Colon (tissue), 2 donors: ENCODE measurements around the gene MPDU1.

Source experiments
- FAIRE-seq: peaks from 2 replicates; lab custom pipeline; 2012; peaks lifted over from hg19 to GRCh38; lab: Jason Lieb, UNC
- donor health status: control.
- donor health status: control.

The MPDU1 gene

DNA sequence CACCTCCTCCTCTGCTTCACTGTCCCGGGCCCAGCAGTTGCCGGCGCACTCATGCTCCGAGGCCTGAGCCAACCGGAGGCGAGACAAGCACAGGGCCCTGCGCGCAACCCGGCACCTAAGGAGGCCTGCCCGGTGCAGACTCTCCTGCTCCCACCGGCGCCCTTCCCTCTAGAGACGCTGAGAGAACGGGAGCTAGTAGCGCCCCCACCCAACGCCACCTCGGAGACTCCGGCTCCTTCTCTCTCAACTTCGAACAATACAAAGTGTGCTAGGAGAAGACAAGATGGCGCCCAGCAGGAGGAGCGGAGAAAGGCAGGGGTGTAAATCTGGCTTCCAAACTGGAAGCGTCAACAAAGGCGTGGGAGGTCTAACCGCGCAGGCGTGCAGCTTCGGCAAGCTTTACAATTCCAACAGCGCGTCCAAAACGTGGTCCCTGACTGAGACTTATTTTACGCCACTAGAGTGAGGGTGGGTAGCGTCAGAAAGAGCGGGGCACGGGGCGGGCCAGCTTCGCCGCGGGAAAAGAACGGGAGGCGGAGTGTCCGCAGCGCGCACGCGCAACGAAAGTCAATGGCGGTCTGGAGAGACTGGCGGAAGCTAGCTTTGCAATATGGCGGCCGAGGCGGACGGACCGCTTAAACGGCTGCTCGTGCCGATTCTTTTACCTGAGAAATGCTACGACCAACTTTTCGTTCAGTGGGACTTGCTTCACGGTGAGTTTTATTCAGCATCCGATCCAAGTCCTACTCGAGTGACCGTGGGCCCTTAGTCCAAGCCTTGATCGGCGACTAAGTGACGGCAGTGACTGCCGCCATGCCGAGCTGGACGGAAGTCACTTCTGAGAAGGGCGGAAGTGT, at the start of gene MPDU1:
TSS of gene MPDU1 (plus strand) at position 600 of the 857 bp plus-strand sequence. CDS start at position 611, 11 bp downstream.
- peak; percentile 65 for FAIRE-seq

DNA sequence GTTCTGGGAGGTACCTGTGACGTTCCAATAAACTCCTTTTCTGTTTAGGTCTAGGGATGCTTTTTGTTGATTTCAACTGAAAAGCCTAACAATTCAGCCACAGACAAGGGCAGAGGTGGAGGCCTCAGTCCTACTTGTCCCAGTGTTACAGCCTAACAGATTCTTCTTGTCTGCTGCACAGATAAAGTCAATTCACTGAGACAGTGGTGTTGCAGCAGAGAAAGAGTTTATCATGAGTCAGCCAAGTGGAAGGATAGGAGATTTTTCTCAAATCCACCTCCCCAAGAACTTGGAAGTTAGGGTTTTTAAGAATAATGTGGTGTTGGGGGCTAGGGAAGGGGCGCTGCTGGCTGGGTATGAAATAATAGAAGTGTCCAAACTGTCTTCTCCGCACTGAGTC, 45.6 kb upstream of the MPDU1 start:
- no peak for FAIRE-seq

- FAIRE-seq: no peak
Measured at GRCh38 chr17:7538891-7539545, 44.6 kb upstream of the MPDU1 start.

DNA sequence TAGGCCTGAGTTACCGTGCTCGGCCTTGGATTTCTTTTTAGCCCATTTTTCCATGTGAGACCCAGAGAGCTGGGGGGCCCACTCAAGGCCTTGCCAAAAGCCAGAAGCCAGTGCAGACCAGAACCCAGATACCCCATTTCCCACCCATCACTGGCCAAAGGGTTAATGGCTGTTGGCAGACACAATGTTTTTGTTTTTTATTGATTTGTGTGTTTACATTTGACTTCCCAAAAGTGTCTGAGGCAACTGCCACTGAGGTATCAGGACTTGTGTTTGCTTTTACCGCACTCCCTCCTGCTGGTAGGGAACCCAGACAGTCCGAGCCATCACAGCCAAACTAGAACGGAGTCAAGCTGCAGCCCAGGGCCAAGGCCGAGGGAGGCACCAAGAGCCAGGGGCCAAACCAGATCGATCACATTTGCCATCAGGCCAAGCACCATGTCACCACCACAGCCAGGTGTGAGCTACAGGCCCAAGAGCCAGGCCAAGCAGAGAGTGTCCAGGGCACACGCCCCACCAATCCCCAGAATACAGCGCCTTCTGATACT, 42.5 kb upstream of the MPDU1 start:
- no peak for FAIRE-seq

DNA sequence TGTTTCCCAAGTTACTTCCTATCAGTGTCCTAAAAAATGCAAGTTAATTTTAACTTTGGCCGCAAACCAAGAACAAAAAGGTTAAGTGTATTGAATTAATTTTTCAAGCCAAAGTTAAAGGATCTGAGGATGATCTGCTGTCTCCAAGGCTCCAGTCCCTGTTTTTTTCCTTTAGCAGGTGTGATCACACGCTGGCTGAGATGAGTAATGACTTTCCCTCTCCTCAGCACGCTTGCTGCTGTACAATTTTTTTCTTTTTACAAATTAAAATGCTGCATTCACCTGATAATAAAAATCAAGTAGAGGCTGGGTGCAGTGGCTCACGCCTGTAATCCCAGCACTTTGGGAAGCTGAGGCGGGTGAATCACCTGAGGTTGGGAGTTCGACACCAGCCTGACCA, 38.7 kb upstream of the MPDU1 start:
- no peak for FAIRE-seq

- no peak for FAIRE-seq
Measured at GRCh38 chr17:7548585-7549400, 34.9 kb upstream of the MPDU1 start, which contains the start of gene TNFSF12. Gene TNFSF12, plus strand, starts transcription at chr17:7549058. Its CDS starts 96 bp downstream, at chr17:7549154.

DNA sequence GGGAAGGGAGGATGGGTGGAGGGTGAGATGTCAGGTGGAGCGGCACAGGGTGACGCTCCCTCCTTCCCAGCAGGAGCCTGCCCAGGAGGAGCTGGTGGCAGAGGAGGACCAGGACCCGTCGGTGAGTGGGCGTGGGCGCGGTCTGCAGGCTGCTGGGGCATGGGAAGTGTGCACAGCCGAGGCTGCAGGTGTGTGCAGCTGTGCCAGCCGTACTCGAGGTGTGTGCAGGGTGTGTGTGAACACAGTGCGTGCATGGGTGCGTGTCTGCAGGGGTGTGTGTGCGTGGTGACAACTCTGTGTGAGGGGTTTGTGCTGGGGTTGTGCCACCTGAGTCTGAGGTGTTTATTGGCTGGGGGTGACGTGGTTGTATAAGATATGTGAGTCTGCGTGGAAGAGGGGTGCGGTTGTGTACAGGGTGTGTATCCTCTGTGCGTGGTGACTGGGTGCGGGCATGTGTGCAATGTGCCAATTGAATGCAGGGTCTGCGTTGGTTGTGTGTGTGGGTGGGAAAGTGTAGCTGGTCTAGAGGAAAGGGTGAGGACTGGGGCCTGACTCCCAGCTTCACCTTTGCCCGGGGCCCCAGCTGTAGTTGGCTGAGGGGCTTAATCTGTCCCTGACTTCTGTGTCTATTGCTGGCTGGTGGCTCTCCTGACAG, 34.1 kb upstream of the MPDU1 start:
- no peak for FAIRE-seq

DNA sequence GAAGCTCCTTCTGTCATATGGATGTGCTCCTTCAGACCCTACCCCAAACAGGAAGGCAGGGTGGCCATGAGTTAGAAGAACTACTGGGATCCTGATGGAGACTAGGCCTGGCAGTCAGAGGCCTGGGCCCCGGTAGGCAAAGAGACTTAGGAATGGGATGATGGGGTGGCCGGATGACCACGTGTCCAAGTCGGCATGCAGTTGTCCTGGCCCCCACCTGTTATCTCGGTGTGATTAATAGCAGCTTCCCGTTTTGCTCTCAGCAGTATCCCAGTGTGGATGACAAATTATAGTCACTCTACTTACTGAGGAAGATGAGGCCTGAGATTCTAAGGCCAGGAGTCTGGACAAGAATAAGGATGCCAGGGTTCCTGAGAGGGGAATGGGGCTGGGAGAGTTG, 33.3 kb upstream of the MPDU1 start:
- no peak for FAIRE-seq

DNA sequence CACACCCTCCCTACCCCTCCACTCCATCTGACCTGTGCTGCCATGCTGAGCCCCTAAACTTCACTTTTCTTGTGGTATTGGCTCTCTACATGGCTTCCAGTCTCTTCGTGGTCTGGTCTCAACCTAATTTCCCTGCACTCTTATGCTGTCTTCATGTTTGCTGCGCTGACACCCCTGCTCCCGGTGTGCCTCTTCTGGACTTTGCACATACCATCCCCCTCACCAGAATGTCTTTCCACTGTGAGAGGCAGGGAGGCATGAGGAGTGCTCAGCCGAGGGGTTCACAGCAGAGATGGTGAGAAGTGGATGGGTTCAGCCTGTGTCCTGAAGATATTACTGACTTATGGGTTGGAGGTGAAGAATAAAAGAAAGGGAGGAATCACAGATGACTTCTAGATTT, 32.3 kb upstream of the MPDU1 start:
- no peak for FAIRE-seq

DNA sequence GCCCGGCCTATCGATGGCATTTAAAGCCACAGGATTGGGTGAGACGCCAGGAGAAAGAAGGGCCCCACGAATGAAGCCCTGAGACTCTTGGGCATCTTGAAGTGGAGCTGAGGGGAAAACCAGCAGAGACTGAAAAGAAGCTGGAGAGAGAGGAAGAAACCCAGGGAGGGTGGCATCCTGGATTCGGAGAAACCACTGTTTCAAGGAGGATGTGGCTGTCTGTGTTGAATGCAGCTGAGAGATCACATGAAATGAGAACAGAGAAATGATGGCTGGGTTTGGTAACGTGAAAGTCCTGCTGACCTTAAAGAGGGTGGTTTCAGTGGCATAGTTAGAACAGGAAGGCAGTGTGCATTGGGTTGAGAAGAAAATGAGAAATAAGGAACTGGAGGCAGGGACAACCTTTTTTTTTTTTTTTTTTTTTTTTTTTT, 31.0 kb upstream of the MPDU1 start:
- FAIRE-seq: no peak

GRCh38 chr17:7553356-7553755, 30.3 kb upstream of the MPDU1 start:
- no peak for FAIRE-seq

- no peak for FAIRE-seq
Measured at GRCh38 chr17:7555320-7555948, 28.2 kb upstream of the MPDU1 start.

DNA sequence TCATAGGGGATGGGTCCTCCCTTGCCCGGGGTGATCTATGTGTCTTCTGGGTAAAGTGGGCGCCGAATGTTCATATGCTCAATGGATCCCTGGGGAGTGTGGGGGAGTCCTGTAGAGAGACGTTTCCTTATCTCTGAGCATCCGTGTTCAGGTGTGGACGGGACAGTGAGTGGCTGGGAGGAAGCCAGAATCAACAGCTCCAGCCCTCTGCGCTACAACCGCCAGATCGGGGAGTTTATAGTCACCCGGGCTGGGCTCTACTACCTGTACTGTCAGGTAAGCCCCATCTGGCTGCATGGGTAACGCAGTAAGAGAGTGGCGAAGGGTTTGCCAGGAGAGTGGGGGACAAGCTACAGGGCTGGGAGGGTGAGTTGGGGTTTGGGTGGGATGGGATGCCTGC, 27.0 kb upstream of the MPDU1 start:
- no peak for FAIRE-seq

DNA sequence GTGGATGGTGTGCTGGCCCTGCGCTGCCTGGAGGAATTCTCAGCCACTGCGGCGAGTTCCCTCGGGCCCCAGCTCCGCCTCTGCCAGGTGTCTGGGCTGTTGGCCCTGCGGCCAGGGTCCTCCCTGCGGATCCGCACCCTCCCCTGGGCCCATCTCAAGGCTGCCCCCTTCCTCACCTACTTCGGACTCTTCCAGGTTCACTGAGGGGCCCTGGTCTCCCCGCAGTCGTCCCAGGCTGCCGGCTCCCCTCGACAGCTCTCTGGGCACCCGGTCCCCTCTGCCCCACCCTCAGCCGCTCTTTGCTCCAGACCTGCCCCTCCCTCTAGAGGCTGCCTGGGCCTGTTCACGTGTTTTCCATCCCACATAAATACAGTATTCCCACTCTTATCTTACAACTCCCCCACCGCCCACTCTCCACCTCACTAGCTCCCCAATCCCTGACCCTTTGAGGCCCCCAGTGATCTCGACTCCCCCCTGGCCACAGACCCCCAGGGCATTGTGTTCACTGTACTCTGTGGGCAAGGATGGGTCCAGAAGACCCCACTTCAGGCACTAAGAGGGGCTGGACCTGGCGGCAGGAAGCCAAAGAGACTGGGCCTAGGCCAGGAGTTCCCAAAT, 26.4 kb upstream of the MPDU1 start:
- no peak for FAIRE-seq

DNA sequence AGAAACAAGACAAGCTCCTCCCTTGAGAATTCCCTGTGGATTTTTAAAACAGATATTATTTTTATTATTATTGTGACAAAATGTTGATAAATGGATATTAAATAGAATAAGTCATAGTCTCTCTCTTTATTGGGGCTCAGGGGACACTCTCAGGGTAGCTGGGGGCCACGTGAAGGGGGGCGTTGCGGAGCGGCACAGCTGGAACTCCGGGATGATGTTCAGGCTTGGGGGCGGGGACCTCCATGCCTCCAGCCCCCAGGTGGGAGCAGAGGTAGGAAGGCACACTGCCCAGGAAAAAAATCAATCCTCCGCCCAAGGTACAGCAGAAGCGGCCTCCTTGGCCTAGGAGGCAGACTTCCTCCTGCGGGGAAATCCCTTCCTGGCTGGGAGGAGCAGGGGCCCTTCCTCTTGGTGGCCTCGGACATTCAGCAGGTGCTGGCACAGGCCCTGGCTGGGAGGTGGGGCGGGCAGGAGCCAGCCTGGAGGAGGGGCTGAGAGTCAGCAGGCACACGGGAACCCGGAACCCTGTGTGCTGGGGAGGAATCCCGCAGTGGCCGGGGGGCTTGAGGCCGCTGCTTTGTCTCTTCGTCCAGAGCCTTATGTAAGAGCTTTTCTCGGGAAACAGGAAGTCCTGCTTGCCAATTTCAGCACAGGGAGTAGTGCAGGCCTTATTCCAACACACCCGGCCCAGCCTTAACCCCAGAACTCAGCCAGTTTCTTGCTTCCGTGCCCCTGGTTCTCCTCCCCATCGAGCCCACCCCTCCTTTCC, 25.7 kb upstream of the MPDU1 start:
- FAIRE-seq: no peak

- no peak for FAIRE-seq
Measured at GRCh38 chr17:7558544-7559319, 24.9 kb upstream of the MPDU1 start, which contains the start of gene TNFSF13. Gene TNFSF13, plus strand, starts transcription at chr17:7558750. Its CDS starts 290 bp downstream, at chr17:7559040.

DNA sequence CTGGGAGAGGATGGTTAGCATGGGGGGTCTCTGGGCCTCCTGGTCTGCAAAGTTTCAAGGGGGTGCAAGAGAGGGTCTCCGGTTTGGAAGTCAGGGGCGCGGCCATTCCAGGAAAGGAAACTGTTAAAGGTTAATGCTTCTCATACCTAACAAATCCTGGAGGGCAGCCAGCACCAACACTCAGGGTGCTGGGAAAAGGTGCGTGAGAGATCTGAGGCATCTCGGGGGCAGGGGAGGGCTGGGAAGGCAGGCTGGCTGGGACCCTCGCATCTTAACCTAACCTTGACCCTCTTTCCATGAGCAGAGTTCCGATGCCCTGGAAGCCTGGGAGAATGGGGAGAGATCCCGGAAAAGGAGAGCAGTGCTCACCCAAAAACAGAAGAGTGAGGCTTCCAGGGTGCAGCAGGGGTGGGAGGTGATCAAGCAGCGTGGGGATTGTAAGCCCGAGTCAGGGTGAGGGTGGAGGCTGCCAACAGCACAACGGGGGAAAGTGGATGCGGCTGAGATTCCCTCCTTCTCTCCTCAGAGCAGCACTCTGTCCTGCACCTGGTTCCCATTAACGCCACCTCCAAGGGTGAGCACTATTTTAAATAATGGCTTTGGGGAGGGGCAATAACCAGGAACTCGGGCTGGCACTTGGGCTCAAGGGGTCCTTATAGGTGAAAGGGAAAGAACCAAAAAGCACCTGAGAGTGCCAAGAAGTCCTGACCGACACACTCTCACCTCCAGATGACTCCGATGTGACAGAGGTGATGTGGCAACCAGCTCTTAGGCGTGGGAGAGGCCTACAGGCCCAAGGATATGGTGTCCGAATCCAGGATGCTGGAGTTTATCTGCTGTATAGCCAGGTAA, 24.1 kb upstream of the MPDU1 start:
- FAIRE-seq: no peak
